HEK293 (cell line): ENCODE data around the gene DCST2.
A peak's percentile ranks its signal among the peaks of the same experiment; 100 is the strongest.

ENCODE experiments used
- AEBP2 ChIP-seq: fragments of 450-650 bp; formaldehyde crosslinking; IDR thresholded peaks from 2 replicates; pipeline ENCODE4 v1.5.1; 2016; ENCODE audit warnings: missing biosample characterization, missing genetic modification characterization, borderline replicate concordance
- ATF2 ChIP-seq: fragments of 450-650 bp; formaldehyde crosslinking; IDR thresholded peaks from 2 replicates; pipeline ENCODE4 v1.5.1; 2016; ENCODE audit warnings: missing biosample characterization, missing genetic modification characterization, low read depth
- GLIS1 ChIP-seq: fragments of 450-650 bp; formaldehyde crosslinking; IDR thresholded peaks from 2 replicates; pipeline ENCODE4 v1.5.1; 2016; ENCODE audit warnings: missing biosample characterization, missing genetic modification characterization
- IKZF3 ChIP-seq: fragments of 450-650 bp; IDR thresholded peaks from 2 replicates; pipeline ENCODE4 v1.5.0; 2018; ENCODE audit warnings: missing biosample characterization, mild to moderate bottlenecking, missing genetic modification characterization, moderate library complexity
- KLF17 ChIP-seq: fragments of 450-650 bp; formaldehyde crosslinking; IDR thresholded peaks from 2 replicates; pipeline ENCODE4 v1.5.1; 2016; ENCODE audit warnings: missing biosample characterization, missing genetic modification characterization
- OSR2 ChIP-seq: fragments of 450-650 bp; formaldehyde crosslinking; IDR thresholded peaks from 2 replicates; pipeline ENCODE4 v1.5.1; 2016; ENCODE audit warnings: missing biosample characterization, missing genetic modification characterization
- PATZ1 ChIP-seq: fragments of 450-650 bp; formaldehyde crosslinking; IDR thresholded peaks from 2 replicates; pipeline ENCODE4 v1.5.1; 2016; ENCODE audit warnings: missing biosample characterization, missing genetic modification characterization
- SP3 ChIP-seq: fragments of 450-650 bp; formaldehyde crosslinking; IDR thresholded peaks from 2 replicates; pipeline ENCODE4 v1.5.1; 2016; ENCODE audit warnings: missing biosample characterization, missing genetic modification characterization
- TRIM28 ChIP-seq: IDR thresholded peaks from 2 replicates; pipeline ENCODE4 v1.6.1; 2011; ENCODE audit warnings: low read length, control low read depth, borderline replicate concordance
- ZBTB17 ChIP-seq: fragments of 450-650 bp; formaldehyde crosslinking; IDR thresholded peaks from 2 replicates; pipeline ENCODE4 v1.5.1; 2016; ENCODE audit warnings: missing biosample characterization, missing genetic modification characterization
- ZBTB6 ChIP-seq: fragments of 450-650 bp; formaldehyde crosslinking; IDR thresholded peaks from 2 replicates; pipeline ENCODE4 v1.5.1; 2017; ENCODE audit warnings: missing biosample characterization, missing genetic modification characterization
- ZBTB7A ChIP-seq: fragments of 450-650 bp; formaldehyde crosslinking; IDR thresholded peaks from 2 replicates; pipeline ENCODE4 v1.5.1; 2016; ENCODE audit warnings: low read depth, missing biosample characterization, missing genetic modification characterization
- ZNF114 ChIP-seq: fragments of 450-650 bp; formaldehyde crosslinking; IDR thresholded peaks from 2 replicates; pipeline ENCODE4 v1.5.0; 2017; ENCODE audit warnings: missing biosample characterization, missing genetic modification characterization
- ZNF146 ChIP-seq: fragments of 450-650 bp; formaldehyde crosslinking; IDR thresholded peaks from 2 replicates; pipeline ENCODE4 v1.5.1; 2016; ENCODE audit warnings: missing biosample characterization, missing genetic modification characterization
- ZNF311 ChIP-seq: fragments of 450-650 bp; formaldehyde crosslinking; IDR thresholded peaks from 2 replicates; pipeline ENCODE4 v1.5.1; 2017; ENCODE audit warnings: missing biosample characterization, missing genetic modification characterization, borderline replicate concordance
- ZNF341 ChIP-seq: fragments of 450-650 bp; formaldehyde crosslinking; IDR thresholded peaks from 2 replicates; pipeline ENCODE4; 2016; ENCODE audit warnings: low read depth, missing biosample characterization, missing genetic modification characterization
- ZNF354C ChIP-seq: fragments of 450-650 bp; formaldehyde crosslinking; IDR thresholded peaks from 2 replicates; pipeline ENCODE4 v1.5.1; 2016; ENCODE audit warnings: missing biosample characterization, missing genetic modification characterization, low read depth, borderline replicate concordance
- ZNF398 ChIP-seq: fragments of 450-650 bp; formaldehyde crosslinking; IDR thresholded peaks from 2 replicates; pipeline ENCODE4 v1.5.1; 2017; ENCODE audit warnings: missing biosample characterization, missing genetic modification characterization
- ZNF518A ChIP-seq: fragments of 450-650 bp; formaldehyde crosslinking; conservative IDR thresholded peaks from 2 replicates; pipeline ENCODE4 v1.5.1; 2016; ENCODE audit warnings: low read depth, missing biosample characterization, missing genetic modification characterization
- ZNF596 ChIP-seq: fragments of 450-650 bp; IDR thresholded peaks from 2 replicates; pipeline ENCODE4 v1.5.0; 2018; ENCODE audit warnings: missing biosample characterization, mild to moderate bottlenecking, missing genetic modification characterization, moderate library complexity
- ZNF624 ChIP-seq: fragments of 450-650 bp; formaldehyde crosslinking; IDR thresholded peaks from 2 replicates; pipeline ENCODE4 v1.5.1; 2017; ENCODE audit warnings: missing biosample characterization, missing genetic modification characterization
- ZNF660 ChIP-seq: fragments of 450-650 bp; IDR thresholded peaks from 2 replicates; pipeline ENCODE4 v1.5.1; 2018; ENCODE audit warnings: missing biosample characterization, mild to moderate bottlenecking, missing genetic modification characterization
- ZNF747 ChIP-seq: fragments of 450-650 bp; formaldehyde crosslinking; IDR thresholded peaks from 2 replicates; pipeline ENCODE4 v1.5.1; 2016; ENCODE audit warnings: missing biosample characterization, missing genetic modification characterization
- ZNF777 ChIP-seq: fragments of 450-650 bp; formaldehyde crosslinking; IDR thresholded peaks from 2 replicates; pipeline ENCODE4 v1.5.1; 2017; ENCODE audit warnings: missing biosample characterization, missing genetic modification characterization, borderline replicate concordance
- ZNF785 ChIP-seq: fragments of 450-650 bp; formaldehyde crosslinking; IDR thresholded peaks from 2 replicates; pipeline ENCODE4 v1.5.1; 2016; ENCODE audit warnings: missing biosample characterization, missing genetic modification characterization

The DCST2 gene

GRCh38 chr1:155002464-155003226 is 30.9 kb downstream of the DCST2 start, which contains the start of gene ZBTB7B (continued):
- TF ChIP-seq KLF17 (tag by site-specific recombination) (no peak), ZBTB7A (peak; percentile 43; the same call in 1 of the 2 replicates), PATZ1 (tag by site-specific recombination) (peak; percentile 72), ZNF660 (tag by site-specific recombination) (no peak), ZNF341 (tag by site-specific recombination) (no peak), ZNF777 (tag by site-specific recombination) (peak; percentile 59; the same call in 1 of the 2 replicates), ZNF146 (tag by site-specific recombination) (0 out of 2 replicates have a peak, but pooled peaks have one; percentile 2), GLIS1 (tag by site-specific recombination) (no peak), ZNF354C (tag by site-specific recombination) (no peak), ZNF785 (tag by site-specific recombination) (no peak), TRIM28 (no peak), ZNF747 (tag by site-specific recombination) (no peak), OSR2 (tag by site-specific recombination) (no peak), ZBTB6 (tag by site-specific recombination) (no peak), ZBTB17 (tag by site-specific recombination) (no peak), IKZF3 (tag by site-specific recombination) (peak; percentile 59; the same call in 1 of the 2 replicates), AEBP2 (no peak), ZNF596 (no peak), ZNF518A (tag by site-specific recombination) (no peak), ZNF114 (tag by site-specific recombination) (no peak), ZNF624 (no peak), ZNF311 (tag by site-specific recombination) (no peak), ZNF398 (tag by site-specific recombination) (no peak), SP3 (tag by site-specific recombination) (no peak), ATF2 (no peak)
